Measurements from ENCODE around the gene TRMT61A. TPM values are rescaled to one million over a fixed set of nuclear protein-coding genes. Genes with fewer than 3 reads are reported as not detected.

The TRMT61A gene
- total RNA-seq, 1 experiment from 2014 or later = 14.9 TPM

- TF ChIP-seq POLR2AphosphoS5 (IDR thresholded peaks at IDR 0.05; ENCODE audit: low read depth, low read length) = no peak
- no peak for TF ChIP-seq EZH2phosphoT487 (IDR thresholded peaks at IDR 0.05; ENCODE audit: borderline replicate concordance)
Measured at GRCh38 chr14:103521951-103522563, 6.9 kb upstream of the TRMT61A start (continued).

- no peaks in the 10 kb centered on the region for H3K27me3 ChIP-seq (ENCODE audit: insufficient read depth, low read length)
- DNase-seq (ENCODE audit: low read depth, low spot score) (no peak), ATAC-seq (peak; percentile 60)
- no TSS peak for BruUV-seq (replicated peaks)
- peaks cover 0 to 12% of the 10 kb centered on the region in 2 experiments; a peak in 2 of 4 replicates for H3K36me3 ChIP-seq (ENCODE audit: control insufficient read depth in 1 of 2, insufficient read depth in 2 of 2, low read length in 2 of 2)
- H3K4me2 ChIP-seq (ENCODE audit: low read length) = peak within 1 kb of the TSS; percentile 95
- H3K4me1 ChIP-seq (ENCODE audit: control insufficient read depth in 1 of 2, insufficient read depth in 2 of 2, low read length in 2 of 2) = peaks cover 15 to 49% of the 10 kb centered on the region in 2 experiments; a peak in 3 of 4 replicates
- H3K4me3 ChIP-seq (replicated peaks in 1 of 2; ENCODE audit: low read depth in 1 of 2, low read length in 2 of 2) = peak within 1 kb of the TSS; percentile 78 to 83
- ChIA-PET RAD21 (ENCODE audit: low non-redundant PET in 1 of 2, low total read pairs in 2 of 2, uncharacterized antibody in 2 of 2, unreplicated experiment in 2 of 2) (no interaction called here), CTCF (interaction anchor here (2.3 to 2.4 kb wide), 2 partner anchors 23 to 24 kb away, joined by 8 to 20 read pairs; no protein-coding TSS in a partner anchor), POLR2A (interaction anchor here (0.9 to 3.2 kb wide), 3 partner anchors 11 to 34 kb away, joined by 3 to 9 read pairs (median 5); no protein-coding TSS in a partner anchor)
- H3K27ac ChIP-seq (ENCODE audit: low read depth, low read length) = peak within 1 kb of the TSS; percentile 73
- H4K20me1 ChIP-seq (ENCODE audit: insufficient read depth) = no peaks in the 10 kb centered on the region; the same call in 1 of the 2 replicates
- no peak for TF ChIP-seq FOSL1 (IDR thresholded peaks at IDR 0.05; ENCODE audit: low read depth)
- no peak for TF ChIP-seq ATF3 (IDR thresholded peaks at IDR 0.05)
- peak; percentile 90 for TF ChIP-seq POLR2A (IDR thresholded peaks at IDR 0.05; ENCODE audit: borderline replicate concordance, extremely low read depth, insufficient read depth, insufficient read length)
- peak; percentile 41 for TF ChIP-seq TCF7L2 (IDR thresholded peaks at IDR 0.05; ENCODE audit: borderline replicate concordance, extremely low read depth, insufficient read depth, insufficient read length)
- no peak for TF ChIP-seq RAD21 (IDR thresholded peaks at IDR 0.05; ENCODE audit: low read depth)
- TF ChIP-seq CEBPB (IDR thresholded peaks at IDR 0.05; ENCODE audit: low read depth) = no peak
- no peak for TF ChIP-seq EZH2 (IDR thresholded peaks at IDR 0.05)
- TF ChIP-seq SRF (IDR thresholded peaks at IDR 0.05; ENCODE audit: low read depth) = no peak
- TF ChIP-seq, protein P1, sequence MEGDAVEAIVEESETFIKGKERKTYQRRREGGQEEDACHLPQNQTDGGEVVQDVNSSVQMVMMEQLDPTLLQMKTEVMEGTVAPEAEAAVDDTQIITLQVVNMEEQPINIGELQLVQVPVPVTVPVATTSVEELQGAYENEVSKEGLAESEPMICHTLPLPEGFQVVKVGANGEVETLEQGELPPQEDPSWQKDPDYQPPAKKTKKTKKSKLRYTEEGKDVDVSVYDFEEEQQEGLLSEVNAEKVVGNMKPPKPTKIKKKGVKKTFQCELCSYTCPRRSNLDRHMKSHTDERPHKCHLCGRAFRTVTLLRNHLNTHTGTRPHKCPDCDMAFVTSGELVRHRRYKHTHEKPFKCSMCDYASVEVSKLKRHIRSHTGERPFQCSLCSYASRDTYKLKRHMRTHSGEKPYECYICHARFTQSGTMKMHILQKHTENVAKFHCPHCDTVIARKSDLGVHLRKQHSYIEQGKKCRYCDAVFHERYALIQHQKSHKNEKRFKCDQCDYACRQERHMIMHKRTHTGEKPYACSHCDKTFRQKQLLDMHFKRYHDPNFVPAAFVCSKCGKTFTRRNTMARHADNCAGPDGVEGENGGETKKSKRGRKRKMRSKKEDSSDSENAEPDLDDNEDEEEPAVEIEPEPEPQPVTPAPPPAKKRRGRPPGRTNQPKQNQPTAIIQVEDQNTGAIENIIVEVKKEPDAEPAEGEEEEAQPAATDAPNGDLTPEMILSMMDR (IDR thresholded peaks at IDR 0.05 in 2 of 3, conservative IDR thresholded peaks at IDR 0.05 in 1 of 3; ENCODE audit: borderline replicate concordance in 1 of 3, insufficient read depth in 1 of 3, low read depth in 2 of 3, low read length in 2 of 3) = no peak
- TF ChIP-seq MAX (IDR thresholded peaks at IDR 0.05) = no peak
- TF ChIP-seq POLR2AphosphoS5 (IDR thresholded peaks at IDR 0.05; ENCODE audit: low read depth, low read length) = peak; percentile 96
- peak; percentile 49; the same call in 1 of the 2 replicates for TF ChIP-seq ZFX (IDR thresholded peaks at IDR 0.05)
- TF ChIP-seq ZNF274 (IDR thresholded peaks at IDR 0.05; ENCODE audit: low read depth, low read length) = no peak
- no peaks in the 10 kb centered on the region for H3K9me2 ChIP-seq (ENCODE audit: insufficient read depth)
- H3K9ac ChIP-seq (ENCODE audit: low read length) = peak within 1 kb of the TSS; percentile 83
- intact Hi-C loops (cut with micrococcal nuclease) = no loop called here
- no peaks in the 10 kb centered on the region for H3K9me3 ChIP-seq (ENCODE audit: control insufficient read depth in 1 of 2, insufficient read depth in 1 of 2, low read depth in 1 of 2, low read length in 2 of 2)
- H3K79me2 ChIP-seq (ENCODE audit: insufficient read depth, low read length) = peaks cover 16% of the 10 kb centered on the region; the same call in 1 of the 2 replicates
- no peak within 1 kb of the TSS for H2AFZ ChIP-seq (ENCODE audit: low read depth, low read length, poor library complexity, severe bottlenecking)
Measured at GRCh38 chr14:103522649-103523574, 6.1 kb upstream of the TRMT61A start, which contains the start of gene CKB. Gene CKB, minus strand, starts transcription at chr14:103522830. Its CDS starts 337 bp downstream, at chr14:103522493.
